H9 (cell line): Measurements from ENCODE around the gene PIGK. TPM values are rescaled to one million over a fixed set of nuclear protein-coding genes. Genes with fewer than 3 reads are reported as not detected.

ENCODE experiments used
- DNase-seq: peaks from one replicate; pipeline ENCODE4 v3.0.0-alpha.2; 2017
- H2AFZ ChIP-seq: one replicate; pipeline ENCODE4 v1.6.1; 2013; ENCODE audit warnings: mild to moderate bottlenecking, low read length, control low read depth, moderate library complexity
- H2AK5ac ChIP-seq: 2 replicates; pipeline ENCODE4 v1.6.1; 2013; ENCODE audit warnings: low read length, control low read depth, mixed read lengths; ENCODE audit not compliant: insufficient read length
- H2BK120ac ChIP-seq: one replicate; pipeline ENCODE4 v1.6.1; 2013; ENCODE audit warnings: low read depth, mild to moderate bottlenecking, low read length, control low read depth, inconsistent platforms; ENCODE audit not compliant: poor library complexity, severe bottlenecking
- H2BK12ac ChIP-seq: 2 replicates; pipeline ENCODE4 v1.6.1; 2013; ENCODE audit warnings: low read length, control low read depth, mixed read lengths, low read depth; ENCODE audit not compliant: insufficient read length
- H2BK15ac ChIP-seq: 2 replicates; pipeline ENCODE4 v1.6.1; 2013; ENCODE audit warnings: low read depth, low read length, control low read depth
- H2BK20ac ChIP-seq: one replicate; pipeline ENCODE4 v1.6.1; 2013; ENCODE audit warnings: low read depth, mild to moderate bottlenecking, low read length, control low read depth, inconsistent platforms; ENCODE audit not compliant: poor library complexity, severe bottlenecking
- H2BK5ac ChIP-seq: 2 replicates; pipeline ENCODE4 v1.6.1; 2013; ENCODE audit warnings: low read length, control low read depth, mixed read lengths; ENCODE audit not compliant: insufficient read length
- H3K14ac ChIP-seq: 2 replicates; pipeline ENCODE4 v1.6.1; 2013; ENCODE audit warnings: low read length, control low read depth; ENCODE audit not compliant: insufficient read depth
- H3K18ac ChIP-seq: 2 replicates; pipeline ENCODE4 v1.6.1; 2013; ENCODE audit warnings: low read depth, mild to moderate bottlenecking, mixed read lengths, low read length, control low read depth; ENCODE audit not compliant: insufficient read length
- H3K23ac ChIP-seq: 2 replicates; pipeline ENCODE4 v1.6.1; 2013; ENCODE audit warnings: low read length, control low read depth, mixed read lengths, low read depth; ENCODE audit not compliant: insufficient read length
- H3K23me2 ChIP-seq: 2 replicates; pipeline ENCODE4 v1.6.1; 2013; ENCODE audit warnings: low read depth, mild to moderate bottlenecking, mixed read lengths, low read length, control low read depth; ENCODE audit not compliant: insufficient read length, poor library complexity, severe bottlenecking
- H3K27ac ChIP-seq: 2 replicates; pipeline ENCODE4 v1.5.1; 2013; ENCODE audit warnings: low read length, control low read depth, mixed read lengths, low read depth; ENCODE audit not compliant: insufficient read length
- H3K27me3 ChIP-seq: 2 replicates; pipeline ENCODE4 v1.6.1; 2013; ENCODE audit warnings: low read length, control low read depth, inconsistent platforms; ENCODE audit not compliant: insufficient read depth
- H3K4ac ChIP-seq: 2 replicates; pipeline ENCODE4 v1.6.1; 2013; ENCODE audit warnings: low read depth, mild to moderate bottlenecking, control low read depth, inconsistent platforms, low read length, moderate library complexity
- H3K4me1 ChIP-seq: 2 replicates; pipeline ENCODE4 v1.6.1; 2013; ENCODE audit warnings: low read length, control low read depth, inconsistent platforms; ENCODE audit not compliant: insufficient read depth
- H3K4me2 ChIP-seq: 2 replicates; pipeline ENCODE4 v1.6.1; 2013; ENCODE audit warnings: low read length, control low read depth, mixed read lengths; ENCODE audit not compliant: insufficient read length, insufficient read depth
- H3K56ac ChIP-seq: 2 replicates; pipeline ENCODE4 v1.6.1; 2013; ENCODE audit warnings: low read depth, mild to moderate bottlenecking, mixed read lengths, low read length, control low read depth; ENCODE audit not compliant: insufficient read length
- H3K79me1 ChIP-seq: 2 replicates; pipeline ENCODE4 v1.6.1; 2013; ENCODE audit warnings: low read depth, mild to moderate bottlenecking, moderate library complexity, low read length, control low read depth, inconsistent platforms; ENCODE audit not compliant: insufficient read depth, poor library complexity, severe bottlenecking
- H3K79me2 ChIP-seq: 2 replicates; pipeline ENCODE4 v1.6.1; 2013; ENCODE audit warnings: low read length, control low read depth, inconsistent platforms; ENCODE audit not compliant: insufficient read depth
- H3K9ac ChIP-seq: 2 replicates; pipeline ENCODE4 v1.6.1; 2013; ENCODE audit warnings: low read length, control low read depth, mixed read lengths; ENCODE audit not compliant: insufficient read length; ENCODE audit errors: extremely low read depth
- H3K9me3 ChIP-seq: one replicate; pipeline ENCODE4 v1.6.1; 2013; ENCODE audit warnings: low read depth, low read length, inconsistent platforms; ENCODE audit not compliant: control insufficient read depth
- H3T11ph ChIP-seq: one replicate; pipeline ENCODE4 v1.6.1; 2013; ENCODE audit warnings: mild to moderate bottlenecking, low read length, control low read depth, inconsistent platforms
- H4K20me1 ChIP-seq: one replicate; pipeline ENCODE4 v1.6.1; 2013; ENCODE audit not compliant: control insufficient read depth, insufficient read length, insufficient read depth
- H4K5ac ChIP-seq: 2 replicates; pipeline ENCODE4 v1.6.1; 2013; ENCODE audit warnings: low read depth, mild to moderate bottlenecking, mixed read lengths, low read length, control low read depth; ENCODE audit not compliant: insufficient read length
- H4K8ac ChIP-seq: replicated peaks from 2 replicates; pipeline ENCODE4 v1.6.1; 2013; ENCODE audit warnings: low read length, control low read depth, mixed read lengths, low read depth; ENCODE audit not compliant: insufficient read length
- H4K91ac ChIP-seq: 2 replicates; pipeline ENCODE4 v1.6.1; 2013; ENCODE audit warnings: low read depth, mild to moderate bottlenecking, moderate library complexity, mixed read lengths, low read length, control low read depth; ENCODE audit not compliant: insufficient read length
- H3K27ac Mint-ChIP-seq, 3 experiments: 2 replicates in 2 of 3; 3 replicates in 1 of 3; pipeline ENCODE4 v1.8.0; 2020 to 2021; ENCODE audit warnings: mixed read lengths in 3 of 3, mild to moderate bottlenecking in 1 of 3, moderate library complexity in 1 of 3
- H3K27me3 Mint-ChIP-seq: 2 replicates; pipeline ENCODE4 v1.8.0; 2021; ENCODE audit warnings: low read depth, mild to moderate bottlenecking, moderate library complexity, mixed read lengths
- H3K36me3 Mint-ChIP-seq, 3 experiments: 2 replicates in 2 of 3; 3 replicates in 1 of 3; pipeline ENCODE4 v1.8.0; 2020 to 2021; ENCODE audit warnings: low read depth in 3 of 3, mixed read lengths in 3 of 3; ENCODE audit not compliant: insufficient read depth in 1 of 3
- H3K4me1 Mint-ChIP-seq, 2 experiments: 2 replicates each; pipeline ENCODE4 v1.8.0; 2020; ENCODE audit warnings: mixed read lengths in 2 of 2
- H3K4me3 Mint-ChIP-seq, 2 experiments: 2 replicates in 1 of 2; 3 replicates in 1 of 2; pipeline ENCODE4 v1.8.0; 2020 to 2021; ENCODE audit warnings: mild to moderate bottlenecking in 2 of 2, mixed read lengths in 2 of 2, moderate library complexity in 1 of 2
- H3K9me3 Mint-ChIP-seq, 2 experiments: 2 replicates in 1 of 2; 3 replicates in 1 of 2; pipeline ENCODE4 v1.8.0; 2020; ENCODE audit warnings: mild to moderate bottlenecking in 2 of 2, mixed read lengths in 2 of 2, moderate library complexity in 1 of 2
- WGBS: extraction: QIAGEN DNeasy Blood & Tissue Kit; methylation state at CpG from one replicate; pipeline ENCODE4 v1.1.7; 2013; ENCODE audit warnings: missing lambda C conversion rate, low lambda C conversion rate, mixed read lengths; ENCODE audit not compliant: insufficient read length; ENCODE audit errors: extremely low coverage; 5-methylcytosine and 5-hydroxymethylcytosine counted together
- total RNA-seq: library from RNA; stranded (reverse); gene quantifications from 2 replicates; pipeline ENCODE4 v1.2.1, GENCODE V29; 2021
- TF ChIP-seq, protein P1 (sequence below): fragments of 200-600 bp; sonication (generic); conservative IDR thresholded peaks from 3 replicates; pipeline ENCODE4 v1.8.0; 2021; ENCODE audit warnings: antibody characterized with exemption, mild to moderate bottlenecking

The PIGK gene
- total RNA-seq, 1 experiment from 2014 or later: 22.1 TPM

DNA sequence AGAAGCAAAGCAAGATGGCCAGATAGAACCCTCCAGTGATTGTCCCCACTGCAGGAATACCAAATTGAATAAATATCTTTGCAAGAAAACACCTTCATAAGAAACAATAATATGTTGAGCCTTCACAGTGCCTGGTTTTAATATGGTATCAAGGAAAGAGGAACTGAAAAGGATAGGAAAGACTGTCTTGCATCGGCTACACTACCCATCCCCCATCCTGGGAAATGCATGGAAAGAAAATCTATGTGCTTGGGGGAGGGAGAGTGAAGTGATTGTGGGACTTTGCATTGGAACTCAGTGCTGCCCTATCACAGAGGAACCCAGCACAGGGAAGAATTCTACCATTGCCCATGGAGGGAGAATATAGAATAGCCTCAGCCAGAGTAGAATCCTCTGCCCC lies 34.0 kb upstream of the PIGK start:
- Histone ChIP-seq H3K18ac (no peak overlapping the region), H3K27ac (no peak overlapping the region), H2BK15ac (no peak overlapping the region), H3T11ph (no peak overlapping the region), H3K23me2 (no peaks in the 10 kb centered on the region), H2AK5ac (no peak overlapping the region), H3K4me2 (no peak overlapping the region), H3K9ac (no peak overlapping the region), H4K5ac (no peak overlapping the region), H3K4me1 (no peaks in the 10 kb centered on the region), H3K9me3 (no peaks in the 10 kb centered on the region), H3K27me3 (no peaks in the 10 kb centered on the region), H3K4ac (no peak overlapping the region), H2BK20ac (no peak overlapping the region), H3K79me1 (no peaks in the 10 kb centered on the region), H3K14ac (no peak overlapping the region; the same call in 1 of the 2 replicates), H3K23ac (no peak overlapping the region), H2BK12ac (no peak overlapping the region), H4K8ac (no peak overlapping the region), H3K56ac (no peak overlapping the region), H4K20me1 (no peaks in the 10 kb centered on the region), H4K91ac (no peak overlapping the region), H2BK5ac (no peak overlapping the region), H3K79me2 (no peaks in the 10 kb centered on the region), H2AFZ (no peak overlapping the region), H2BK120ac (no peak overlapping the region)
- Mint-ChIP-seq H3K27me3 (no peaks in the 10 kb centered on the region), H3K9me3 (peaks cover 20 to 22% of the 10 kb centered on the region in 2 experiments), H3K27ac (no peak overlapping the region), H3K4me1 (peaks cover 0 to 5% of the 10 kb centered on the region in 2 experiments; a peak in 1 of 4 replicates), H3K4me3 (no peak overlapping the region), H3K36me3 (peaks cover 0 to 13% (median 7%) of the 10 kb centered on the region in 3 experiments; a peak in 4 of 7 replicates)
- WGBS: no CpG with 5 or more reads among the region's 1 CpG
- TF ChIP-seq, protein P1, sequence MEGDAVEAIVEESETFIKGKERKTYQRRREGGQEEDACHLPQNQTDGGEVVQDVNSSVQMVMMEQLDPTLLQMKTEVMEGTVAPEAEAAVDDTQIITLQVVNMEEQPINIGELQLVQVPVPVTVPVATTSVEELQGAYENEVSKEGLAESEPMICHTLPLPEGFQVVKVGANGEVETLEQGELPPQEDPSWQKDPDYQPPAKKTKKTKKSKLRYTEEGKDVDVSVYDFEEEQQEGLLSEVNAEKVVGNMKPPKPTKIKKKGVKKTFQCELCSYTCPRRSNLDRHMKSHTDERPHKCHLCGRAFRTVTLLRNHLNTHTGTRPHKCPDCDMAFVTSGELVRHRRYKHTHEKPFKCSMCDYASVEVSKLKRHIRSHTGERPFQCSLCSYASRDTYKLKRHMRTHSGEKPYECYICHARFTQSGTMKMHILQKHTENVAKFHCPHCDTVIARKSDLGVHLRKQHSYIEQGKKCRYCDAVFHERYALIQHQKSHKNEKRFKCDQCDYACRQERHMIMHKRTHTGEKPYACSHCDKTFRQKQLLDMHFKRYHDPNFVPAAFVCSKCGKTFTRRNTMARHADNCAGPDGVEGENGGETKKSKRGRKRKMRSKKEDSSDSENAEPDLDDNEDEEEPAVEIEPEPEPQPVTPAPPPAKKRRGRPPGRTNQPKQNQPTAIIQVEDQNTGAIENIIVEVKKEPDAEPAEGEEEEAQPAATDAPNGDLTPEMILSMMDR: no peak
- DNase-seq: no peak
